H1 (cell line): ENCODE measurements around the gene LRRC2. TPM values are rescaled to one million over a fixed set of nuclear protein-coding genes. Genes with fewer than 3 reads are reported as not detected.

Experiments used
- CTCF ChIA-PET: fragments of 300-600 bp; sonication (Branson Sonifier 250); formaldehyde crosslinking; loops from one replicate; lab custom pipeline; 2021; ENCODE audit not compliant: partially characterized antibody; lab: Charles Lee
- POLR2A ChIA-PET: fragments of 300-600 bp; sonication (Branson Sonifier 250); formaldehyde crosslinking; loops from one replicate; lab custom pipeline; 2021; ENCODE audit warnings: inconsistent platforms; ENCODE audit not compliant: partially characterized antibody; lab: Charles Lee
- DNase-seq, 2 experiments: peaks; one replicate each; pipeline versions ENCODE4 v3.0.0 to v3.0.0-alpha.2; 2010 to 2022; ENCODE audit warnings: low spot score in 2 of 2, low read depth in 1 of 2, mixed read lengths in 1 of 2
- FAIRE-seq: peaks from 2 replicates; lab custom pipeline; 2011; peaks lifted over from hg19 to GRCh38; lab: Jason Lieb, UNC
- H2AFZ ChIP-seq: 2 replicates; pipeline ENCODE4 v1.8.1; 2012; ENCODE audit warnings: low read length, inconsistent platforms
- H2AK5ac ChIP-seq: 2 replicates; pipeline ENCODE4 v1.6.1; 2013; ENCODE audit warnings: low read depth, low read length
- H2BK120ac ChIP-seq: replicated peaks from 2 replicates; pipeline ENCODE3; 2013; ENCODE audit warnings: low read depth, low read length, inconsistent platforms
- H2BK12ac ChIP-seq: 2 replicates; pipeline ENCODE4 v1.6.1; 2013; ENCODE audit warnings: low read depth, low read length
- H2BK15ac ChIP-seq: 2 replicates; pipeline ENCODE4 v1.6.1; 2013; ENCODE audit warnings: low read length
- H2BK20ac ChIP-seq: 2 replicates; pipeline ENCODE4 v1.6.1; 2013; ENCODE audit warnings: low read length
- H2BK5ac ChIP-seq: 2 replicates; pipeline ENCODE4 v1.6.1; 2013; ENCODE audit warnings: low read depth, low read length
- H3K14ac ChIP-seq: 2 replicates; pipeline ENCODE4 v1.6.1; 2013; ENCODE audit warnings: inconsistent platforms; ENCODE audit not compliant: insufficient read length
- H3K18ac ChIP-seq: 2 replicates; pipeline ENCODE4 v1.6.1; 2013; ENCODE audit warnings: low read length; ENCODE audit errors: extremely low read depth
- H3K23ac ChIP-seq: 2 replicates; pipeline ENCODE4 v1.6.1; 2013; ENCODE audit warnings: inconsistent platforms; ENCODE audit not compliant: insufficient read length
- H3K23me2 ChIP-seq: 2 replicates; pipeline ENCODE4 v1.6.1; 2013; ENCODE audit warnings: low read depth, low read length
- H3K27ac ChIP-seq: 2 replicates; pipeline ENCODE4 v1.6.1; 2011; ENCODE audit warnings: low read depth, low read length, inconsistent platforms
- H3K27me3 ChIP-seq, 4 experiments: replicated peaks in 1 of 4; 1 replicate in 1 of 4; 2 replicates in 3 of 4; pipeline versions ENCODE4 v1.6.1 to v1.8.1; 2011 to 2013; ENCODE audit warnings: low read length in 3 of 4, mild to moderate bottlenecking in 3 of 4, inconsistent platforms in 2 of 4, mixed read lengths in 2 of 4, moderate library complexity in 1 of 4; ENCODE audit not compliant: control insufficient read depth in 3 of 4, insufficient read depth in 3 of 4; ENCODE audit errors: extremely low read depth in 1 of 4
- H3K36me3 ChIP-seq, 4 experiments: 2 replicates each; pipeline versions ENCODE4 v1.6.1 to v1.8.1; 2011 to 2013; ENCODE audit warnings: mild to moderate bottlenecking in 4 of 4, low read length in 3 of 4, moderate library complexity in 2 of 4, control low read depth in 1 of 4, inconsistent platforms in 1 of 4; ENCODE audit not compliant: insufficient read depth in 4 of 4, control insufficient read depth in 2 of 4
- H3K4ac ChIP-seq: replicated peaks from 2 replicates; pipeline ENCODE3; 2013; ENCODE audit warnings: low read length, low read depth, mixed read lengths, inconsistent platforms; ENCODE audit not compliant: insufficient read length
- H3K4me1 ChIP-seq, 4 experiments: replicated peaks in 1 of 4; 1 replicate in 1 of 4; 2 replicates in 3 of 4; pipeline versions ENCODE4 v1.6.1 to v1.8.1; 2011 to 2013; ENCODE audit warnings: low read length in 3 of 4, inconsistent platforms in 2 of 4, mixed read lengths in 1 of 4; ENCODE audit not compliant: insufficient read depth in 4 of 4, control insufficient read depth in 3 of 4
- H3K4me2 ChIP-seq, 2 experiments: 2 replicates each; pipeline versions ENCODE4 v1.6.1 to v1.8.1; 2011 to 2013; ENCODE audit warnings: low read depth in 2 of 2, low read length in 2 of 2, control low read depth in 1 of 2, inconsistent platforms in 1 of 2, mild to moderate bottlenecking in 1 of 2; ENCODE audit not compliant: insufficient read depth in 1 of 2
- H3K4me3 ChIP-seq, 4 experiments: fragments of 200-600, 300-600 bp in 1 of 4; sonication (generic), shearing (Covaris generic), sonication (Bioruptor Twin) in 1 of 4; 2 replicates each; pipeline versions ENCODE4 v1.5.1 to v1.8.1; 2011 to 2016; ENCODE audit warnings: low read length in 4 of 4, low read depth in 3 of 4, control low read depth in 2 of 4, inconsistent platforms in 2 of 4, mild to moderate bottlenecking in 2 of 4, mixed read lengths in 1 of 4, moderate library complexity in 1 of 4; ENCODE audit not compliant: insufficient read depth in 2 of 4; ENCODE audit errors: extremely low read depth in 1 of 4
- H3K56ac ChIP-seq: replicated peaks from 2 replicates; pipeline ENCODE3; 2013; ENCODE audit warnings: low read depth, mild to moderate bottlenecking, mixed read lengths, low read length, inconsistent platforms; ENCODE audit not compliant: insufficient read length
- H3K79me1 ChIP-seq: 2 replicates; pipeline ENCODE4 v1.6.1; 2013; ENCODE audit warnings: low read depth, low read length, control low read depth
- H3K79me2 ChIP-seq, 2 experiments: 2 replicates each; pipeline versions ENCODE4 v1.6.1 to v1.8.1; 2012 to 2013; ENCODE audit warnings: low read length in 2 of 2, mild to moderate bottlenecking in 2 of 2, inconsistent platforms in 1 of 2; ENCODE audit not compliant: insufficient read depth in 2 of 2, control insufficient read depth in 1 of 2
- H3K9ac ChIP-seq, 4 experiments: replicated peaks in 1 of 4; 1 replicate in 1 of 4; 2 replicates in 3 of 4; pipeline versions ENCODE4 v1.6.1 to v1.8.1; 2011 to 2013; ENCODE audit warnings: low read depth in 3 of 4, low read length in 3 of 4, control low read depth in 2 of 4, mild to moderate bottlenecking in 2 of 4, moderate library complexity in 2 of 4, inconsistent platforms in 1 of 4; ENCODE audit errors: extremely low read depth in 1 of 4
- H3K9me3 ChIP-seq, 2 experiments: 2 replicates each; pipeline versions ENCODE4 v1.6.1 to v1.8.1; 2012 to 2013; ENCODE audit warnings: mild to moderate bottlenecking in 2 of 2, moderate library complexity in 2 of 2, control low read depth in 1 of 2, inconsistent platforms in 1 of 2, low read depth in 1 of 2, low read length in 1 of 2, mixed read lengths in 1 of 2; ENCODE audit not compliant: insufficient read depth in 2 of 2
- H4K20me1 ChIP-seq, 2 experiments: replicated peaks in 1 of 2; 2 replicates each; pipeline versions ENCODE3 to v1.8.1; 2011 to 2013; ENCODE audit warnings: inconsistent platforms in 2 of 2, low read length in 2 of 2, mild to moderate bottlenecking in 1 of 2; ENCODE audit not compliant: insufficient read depth in 2 of 2, control insufficient read depth in 1 of 2
- H4K5ac ChIP-seq: 2 replicates; pipeline ENCODE4 v1.6.1; 2013; ENCODE audit warnings: low read length, low read depth, mixed read lengths, inconsistent platforms; ENCODE audit not compliant: insufficient read length
- H4K8ac ChIP-seq: 2 replicates; pipeline ENCODE4 v1.8.0; 2013; ENCODE audit warnings: mild to moderate bottlenecking, moderate library complexity, low read length, inconsistent platforms; ENCODE audit not compliant: insufficient read depth; ENCODE audit errors: extremely low read depth
- H4K91ac ChIP-seq: replicated peaks from 2 replicates; pipeline ENCODE3; 2013; ENCODE audit warnings: low read length, mixed read lengths, inconsistent platforms; ENCODE audit not compliant: insufficient read length
- ASH2L ChIP-seq: fragments of 200-600, 300-600 bp; sonication (generic); IDR thresholded peaks from one replicate; pipeline ENCODE4 v1.7.1; 2017; ENCODE audit warnings: low read length
- CBX8 ChIP-seq: fragments of 300-800, 300-1000 bp; sonication (generic); IDR thresholded peaks from 2 replicates; pipeline ENCODE4 v1.7.1; 2016; ENCODE audit warnings: low read depth, low read length, borderline replicate concordance
- CEBPB ChIP-seq: IDR thresholded peaks from 2 replicates; pipeline ENCODE4 v1.6.1; 2012; ENCODE audit warnings: low read depth, low read length
- CHD2 ChIP-seq: IDR thresholded peaks from 2 replicates; pipeline ENCODE4 v1.6.1; 2012; ENCODE audit warnings: low read length, improper control_type of control experiment
- KDM1A ChIP-seq: fragments of 200-600, 300-600 bp; sonication (generic); IDR thresholded peaks from 2 replicates; pipeline ENCODE4 v1.7.1; 2016; ENCODE audit warnings: mild to moderate bottlenecking, low read length, borderline replicate concordance
- RBBP5 ChIP-seq: IDR thresholded peaks from 2 replicates; pipeline ENCODE4 v1.7.1; 2012; ENCODE audit warnings: low read depth, mild to moderate bottlenecking, inconsistent platforms, low read length, moderate library complexity, borderline replicate concordance
- SAP30 ChIP-seq: fragments of 300-600 bp; sonication (generic); IDR thresholded peaks from 2 replicates; pipeline ENCODE4 v1.7.1; 2012; ENCODE audit warnings: low read length, moderate library complexity, mild to moderate bottlenecking, inconsistent platforms; ENCODE audit not compliant: insufficient read depth, insufficient replicate concordance
- SP4 ChIP-seq: IDR thresholded peaks from 2 replicates; pipeline ENCODE4 v1.6.1; 2012; ENCODE audit warnings: low read length, inconsistent platforms
- TAF1 ChIP-seq: IDR thresholded peaks from 2 replicates; pipeline ENCODE4 v1.6.1; 2011; ENCODE audit warnings: mild to moderate bottlenecking, low read depth, low read length
- USF2 ChIP-seq: IDR thresholded peaks from 2 replicates; pipeline ENCODE4 v1.6.1; 2011; ENCODE audit warnings: low read length, improper control_type of control experiment
- YY1 ChIP-seq: IDR thresholded peaks from 2 replicates; pipeline ENCODE4 v1.6.1; 2011; ENCODE audit warnings: low read depth, mild to moderate bottlenecking, low read length
- ZNF274 ChIP-seq: IDR thresholded peaks from 2 replicates; pipeline ENCODE4 v1.7.0; 2012; ENCODE audit warnings: low read length, borderline replicate concordance; ENCODE audit errors: extremely low read depth
- whole genome bisulfite sequencing, 2 experiments: shearing (Covaris generic) in 1 of 2; methylation state at CpG; one replicate each; pipeline versions ENCODE4 v1.1.6 to v1.1.7; 2013 to 2015; ENCODE audit warnings: low lambda C conversion rate in 2 of 2, mixed read lengths in 2 of 2, inconsistent platforms in 1 of 2, low coverage in 1 of 2, missing lambda C conversion rate in 1 of 2; ENCODE audit not compliant: insufficient replicate concordance in 2 of 2, insufficient coverage in 1 of 2, insufficient read length in 1 of 2; ENCODE audit errors: extremely low coverage in 1 of 2, missing lambda C conversion rate in 1 of 2; 5-methylcytosine and 5-hydroxymethylcytosine counted together
- polyA plus RNA-seq, 7 experiments: library from polyadenylated mRNA; depleted of rRNA in 3 of 7; stranded (reverse) in 5 of 7; unstranded in 2 of 7; fragments of >200 nt in 5 of 7; fragments of 200-250 nt in 2 of 7; gene quantifications; 1 replicate in 5 of 7; 2 replicates in 1 of 7; 4 replicates in 1 of 7; pipeline versions ENCODE4 v1.2.1 to v1.2.3, GENCODE V29; 2011 to 2013; ENCODE audit warnings: missing spikeins in 2 of 7, mixed read lengths in 2 of 7
- total RNA-seq: library from RNA; stranded (reverse); fragmentation: NEBNext Ultra II Directional; extraction: Animal tissue kit (Norgen Biotek cat#: 25700); gene quantifications from 2 replicates; pipeline ENCODE4 v1.2.1, GENCODE V29; 2021

Gene LRRC2
- total and polyA plus RNA-seq, 2 of the 8 experiments (the other 6 are each of a cell fraction or from before 2014, with no cell fraction given), result 1.4 to 6.4 TPM

- WGBS, 2 experiments, result 84% methylated on average over 4 of the region's 4 CpGs; no CpG with 5 or more reads in 1 of the 2 experiments
- Histone ChIP-seq H3K4me3 (no peak overlapping the region), H2BK12ac (no peak overlapping the region; the same call in 1 of the 2 replicates), H3K18ac (peak overlapping the region; percentile 11; the same call in 1 of the 2 replicates), H2AFZ (no peak overlapping the region), H4K8ac (peak overlapping the region; percentile 73; the same call in 1 of the 2 replicates), H4K5ac (no peak overlapping the region), H3K4me1 (peaks cover 12 to 20% (median 16%) of the 10 kb centered on the region in 4 experiments), H2AK5ac (peak overlapping the region; percentile 61), H4K20me1 (no peaks in the 10 kb centered on the region), H2BK120ac (no peak overlapping the region), H3K79me1 (no peaks in the 10 kb centered on the region), H2BK20ac (peak overlapping the region; percentile 19; the same call in 1 of the 2 replicates), H3K36me3 (peaks cover 0 to 10% (median 3%) of the 10 kb centered on the region in 4 experiments; a peak in 2 of 8 replicates), H3K4ac (no peak overlapping the region), H3K23me2 (no peaks in the 10 kb centered on the region), H2BK15ac (no peak overlapping the region), H3K79me2 (no peaks in the 10 kb centered on the region; a peak in 1 of 4 replicates), H4K91ac (peak overlapping the region; percentile 32), H3K9me3 (peaks cover 13 to 18% of the 10 kb centered on the region in 2 experiments), H3K23ac (no peak overlapping the region), H3K27ac (0 out of 2 replicates have a peak overlapping the region, but pooled peaks have one; percentile 2), H2BK5ac (peak overlapping the region; percentile 12; the same call in 1 of the 2 replicates), H3K27me3 (no peaks in the 10 kb centered on the region), H3K56ac (no peak overlapping the region), H3K14ac (no peak overlapping the region), H3K4me2 (no peak overlapping the region), H3K9ac (no peak overlapping the region)
- POLR2A ChIA-PET, result interaction anchor here (0.9 to 8.3 kb wide), 8 partner anchors 11 to 64 kb away, joined by 3 to 145 read pairs (median 4); a partner anchor contains a TSS
- FAIRE-seq, result no peak
- CTCF ChIA-PET, result interaction anchor here (1.0 to 2.2 kb wide), 11 partner anchors 9 to 100 kb away, joined by 3 to 9 read pairs (median 4); partner anchors contain the start of gene RTP3
- DNase-seq, result no peak
- no peak for TF ChIP-seq TAF1
- TF ChIP-seq CBX8, result no peak
- TF ChIP-seq CHD2, result no peak
- TF ChIP-seq SP4, result no peak
- TF ChIP-seq KDM1A, result no peak
- no peak for TF ChIP-seq CEBPB
- TF ChIP-seq ASH2L, result no peak
- no peak for TF ChIP-seq SAP30
- TF ChIP-seq USF2, result no peak
- TF ChIP-seq ZNF274, result no peak
- TF ChIP-seq RBBP5, result no peak
- TF ChIP-seq YY1, result no peak
Observed at GRCh38 chr3:46549408-46549904, 16.6 kb downstream of the LRRC2 start.
